HL-60 (cell line): ENCODE results near the gene CFAP61.

ENCODE experiments used
- DNase-seq, 2 experiments: peaks; one replicate each; pipeline ENCODE4 v3.0.0-alpha.2; 2010 to 2020; ENCODE audit warnings: low read depth in 1 of 2, low spot score in 1 of 2
- H3K27ac ChIP-seq: fragments of 250-450 bp; sonication (Bioruptor Pico); replicated peaks from 2 replicates; pipeline ENCODE4 v1.5.1; 2020; ENCODE audit warnings: mild to moderate bottlenecking, moderate library complexity
- H3K27me3 ChIP-seq: fragments of 250-450 bp; sonication (Bioruptor Pico); 2 replicates; pipeline ENCODE4 v1.5.1; 2021; ENCODE audit warnings: mild to moderate bottlenecking, moderate library complexity; ENCODE audit not compliant: insufficient read depth, poor library complexity, severe bottlenecking
- H3K4me3 ChIP-seq: replicated peaks from 2 replicates; pipeline ENCODE4 v1.5.1; 2011; ENCODE audit warnings: mild to moderate bottlenecking, control low read depth, low read length; ENCODE audit not compliant: insufficient read depth
- GABPA ChIP-seq: IDR thresholded peaks from 2 replicates; pipeline ENCODE4 v1.6.1; 2012; ENCODE audit warnings: low read depth
- POLR2AphosphoS5 ChIP-seq: IDR thresholded peaks from 2 replicates; pipeline ENCODE4 v1.6.1; 2012; ENCODE audit warnings: low read depth
- REST ChIP-seq: IDR thresholded peaks from 2 replicates; pipeline ENCODE4 v1.6.1; 2012; ENCODE audit warnings: low read depth; ENCODE audit not compliant: insufficient replicate concordance
- SPI1 ChIP-seq: IDR thresholded peaks from 2 replicates; pipeline ENCODE4 v1.6.1; 2012; ENCODE audit warnings: low read depth, mild to moderate bottlenecking, borderline replicate concordance
- TF ChIP-seq, protein P1 (sequence below): IDR thresholded peaks from one replicate; pipeline ENCODE4 v1.5.1; 2011; ENCODE audit warnings: low read length, control low read depth, inconsistent platforms; ENCODE audit not compliant: insufficient read depth

The CFAP61 gene

GRCh38 chr20:20160520-20160919 lies 108.2 kb downstream of the CFAP61 start:
- H3K27ac ChIP-seq: no peak overlapping the region
- no peak overlapping the region for H3K4me3 ChIP-seq
- DNase-seq: no peak
- H3K27me3 ChIP-seq: no peaks in the 10 kb centered on the region
- TF ChIP-seq GABPA (no peak), POLR2AphosphoS5 (no peak), REST (no peak), SPI1 (no peak)
- TF ChIP-seq, protein P1, sequence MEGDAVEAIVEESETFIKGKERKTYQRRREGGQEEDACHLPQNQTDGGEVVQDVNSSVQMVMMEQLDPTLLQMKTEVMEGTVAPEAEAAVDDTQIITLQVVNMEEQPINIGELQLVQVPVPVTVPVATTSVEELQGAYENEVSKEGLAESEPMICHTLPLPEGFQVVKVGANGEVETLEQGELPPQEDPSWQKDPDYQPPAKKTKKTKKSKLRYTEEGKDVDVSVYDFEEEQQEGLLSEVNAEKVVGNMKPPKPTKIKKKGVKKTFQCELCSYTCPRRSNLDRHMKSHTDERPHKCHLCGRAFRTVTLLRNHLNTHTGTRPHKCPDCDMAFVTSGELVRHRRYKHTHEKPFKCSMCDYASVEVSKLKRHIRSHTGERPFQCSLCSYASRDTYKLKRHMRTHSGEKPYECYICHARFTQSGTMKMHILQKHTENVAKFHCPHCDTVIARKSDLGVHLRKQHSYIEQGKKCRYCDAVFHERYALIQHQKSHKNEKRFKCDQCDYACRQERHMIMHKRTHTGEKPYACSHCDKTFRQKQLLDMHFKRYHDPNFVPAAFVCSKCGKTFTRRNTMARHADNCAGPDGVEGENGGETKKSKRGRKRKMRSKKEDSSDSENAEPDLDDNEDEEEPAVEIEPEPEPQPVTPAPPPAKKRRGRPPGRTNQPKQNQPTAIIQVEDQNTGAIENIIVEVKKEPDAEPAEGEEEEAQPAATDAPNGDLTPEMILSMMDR: no peak

DNA sequence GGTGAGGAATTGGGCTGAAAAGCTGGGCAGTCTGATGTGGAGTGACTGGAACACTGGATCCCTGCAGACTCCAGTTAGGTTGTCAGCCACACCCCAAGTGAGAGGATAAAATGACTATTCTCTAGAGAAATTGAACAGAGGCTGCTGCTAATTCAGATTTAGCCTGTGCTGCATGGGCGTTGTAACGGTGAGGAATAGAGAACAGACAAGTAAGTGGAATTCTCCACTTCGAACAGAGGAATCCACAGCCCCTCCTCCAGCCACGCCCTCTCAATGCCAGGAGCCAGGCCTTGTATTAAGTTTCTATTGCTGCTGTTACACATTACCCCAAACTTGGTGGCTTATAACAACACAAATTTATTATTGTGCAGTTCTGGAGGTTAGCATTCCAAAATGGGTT lies 109.3 kb downstream of the CFAP61 start:
- TF ChIP-seq SPI1: no peak
- TF ChIP-seq, protein P1: no peak
- TF ChIP-seq GABPA: no peak
- no peak for TF ChIP-seq REST
- no peak for TF ChIP-seq POLR2AphosphoS5
- Histone ChIP-seq H3K27ac (no peak overlapping the region), H3K27me3 (no peaks in the 10 kb centered on the region), H3K4me3 (no peak overlapping the region)
- DNase-seq: no peak

DNA sequence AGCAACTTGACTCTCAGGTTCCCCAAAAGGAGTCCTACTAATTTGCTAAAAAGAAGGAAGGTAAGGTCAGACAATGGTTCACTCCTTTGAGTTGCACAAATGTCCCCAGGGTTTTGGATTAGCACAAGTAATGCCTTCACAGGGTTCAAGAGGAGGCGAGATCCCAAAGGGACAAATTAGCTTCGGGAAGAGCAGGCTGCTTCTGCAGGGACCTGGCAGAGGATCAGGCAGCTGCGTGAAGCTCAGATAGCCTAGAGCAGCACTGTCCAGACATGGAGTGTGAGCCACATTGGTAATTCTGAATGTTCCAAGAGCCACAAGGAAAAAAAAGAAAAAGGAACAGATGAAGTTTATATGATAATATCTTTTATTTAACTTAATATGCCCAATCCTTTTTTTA lies 115.4 kb downstream of the CFAP61 start:
- TF ChIP-seq GABPA (no peak), SPI1 (no peak), REST (no peak), POLR2AphosphoS5 (no peak)
- TF ChIP-seq, protein P1: no peak
- no peaks in the 10 kb centered on the region for H3K27me3 ChIP-seq
- no peak for DNase-seq
- no peak overlapping the region for H3K4me3 ChIP-seq
- H3K27ac ChIP-seq: no peak overlapping the region
